ENCODE results near the gene CBX5.

GRCh38 chr12:54214553-54215406, 65.1 kb downstream of the CBX5 start:
- TF ChIP-seq POLR2AphosphoS5 (IDR thresholded peaks at IDR 0.05; ENCODE audit: low read depth, low read length) (no peak), SIN3A (IDR thresholded peaks at IDR 0.05; ENCODE audit: borderline replicate concordance, insufficient read depth, low read length) (no peak), REST (IDR thresholded peaks at IDR 0.05; ENCODE audit: insufficient read depth in 1 of 2, low read depth in 2 of 2, low read length in 2 of 2) (no peak), TAF1 (IDR thresholded peaks at IDR 0.05; ENCODE audit: borderline replicate concordance, insufficient read depth, low read length) (no peak)
